HK-2 (cell line): ENCODE results near the gene ELMO2.

Source experiments
- DNase-seq: peaks from one replicate; pipeline ENCODE4 v3.0.0-alpha.2; 2018; ENCODE audit not compliant: unreplicated experiment

The ELMO2 gene

DNA sequence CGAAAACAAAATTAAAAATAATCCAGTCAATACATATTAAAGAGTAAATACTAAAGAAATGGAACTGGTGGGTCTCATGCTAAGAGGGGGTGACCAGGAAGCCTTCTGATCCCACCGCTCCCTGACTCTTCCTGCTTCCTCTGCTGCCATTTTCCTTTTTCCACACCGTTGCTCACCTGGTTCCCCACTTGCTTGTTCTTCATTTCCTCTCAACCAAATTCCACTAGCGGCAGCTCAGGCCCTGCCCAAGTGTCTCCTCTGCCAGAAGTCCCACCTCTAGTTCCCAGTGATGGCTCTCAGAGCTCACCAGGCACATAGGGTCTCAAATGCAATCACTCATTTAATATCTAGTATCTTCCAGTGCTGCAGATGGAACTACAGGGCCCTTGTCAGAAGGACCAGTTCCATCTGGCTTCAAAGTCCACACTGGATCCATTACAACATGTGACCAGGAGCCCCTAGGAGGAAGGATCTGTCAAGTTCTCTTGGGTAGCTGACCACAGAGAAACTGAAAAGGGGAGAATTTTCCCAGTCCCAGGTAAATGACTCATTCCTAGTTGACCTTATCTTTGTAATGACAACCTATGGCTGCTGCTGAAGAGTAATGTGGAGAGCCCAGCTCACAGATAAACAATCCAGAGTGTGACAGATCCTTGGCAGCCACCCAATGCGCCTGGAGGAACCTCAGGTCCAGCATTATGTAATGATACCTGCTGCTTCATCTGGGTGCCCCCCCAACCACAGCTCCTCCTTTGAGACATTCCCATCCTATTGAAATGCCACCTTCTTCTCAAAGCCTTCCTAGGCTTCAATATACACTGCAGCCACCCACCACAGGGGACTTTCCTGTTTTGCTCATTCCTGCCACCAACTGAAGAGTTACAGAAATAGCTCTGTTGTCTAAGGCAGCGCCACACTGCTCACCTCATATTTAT is 38.2 kb downstream of the ELMO2 start:
- peak; percentile 67 for DNase-seq

DNA sequence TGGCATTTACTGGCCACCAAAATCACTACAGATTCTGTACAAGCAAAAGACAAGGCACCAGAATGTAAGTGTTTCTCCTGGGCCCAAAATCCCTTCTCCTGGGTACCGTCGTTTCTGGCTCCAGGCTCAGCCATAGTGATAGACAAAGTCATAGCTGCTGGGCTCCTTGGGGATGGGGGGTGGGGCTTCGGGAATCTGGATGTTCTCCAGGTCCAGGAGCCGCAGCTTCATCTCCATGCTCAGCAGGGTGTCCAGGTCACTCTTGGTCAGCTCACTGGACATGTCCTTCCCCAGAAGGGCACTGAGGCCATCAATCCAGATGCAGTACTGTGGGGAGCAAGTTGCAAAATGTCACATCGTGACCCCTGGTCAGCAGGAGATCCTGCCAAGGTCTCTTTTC is 39.2 kb downstream of the ELMO2 start:
- no peak for DNase-seq

DNA sequence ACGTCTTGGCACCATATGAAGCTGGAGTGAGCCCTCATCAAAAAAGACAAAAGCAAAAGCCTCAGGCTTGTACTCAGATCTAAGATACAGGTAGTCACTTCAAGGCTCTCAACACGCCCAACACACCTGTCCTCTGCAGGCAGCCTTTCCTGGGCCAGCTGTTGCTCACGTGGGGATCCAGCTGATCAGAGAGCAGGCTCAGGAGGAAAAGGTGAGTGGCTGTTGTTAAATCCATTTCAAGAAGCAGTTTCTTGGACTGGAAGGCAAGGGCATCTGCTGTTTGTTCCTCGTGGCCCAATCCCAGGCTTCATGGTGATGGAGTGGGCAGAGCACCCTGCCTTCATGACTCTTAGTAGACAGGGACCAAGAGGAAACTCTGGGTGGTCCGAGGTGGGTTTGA is 39.6 kb downstream of the ELMO2 start:
- DNase-seq: no peak

DNA sequence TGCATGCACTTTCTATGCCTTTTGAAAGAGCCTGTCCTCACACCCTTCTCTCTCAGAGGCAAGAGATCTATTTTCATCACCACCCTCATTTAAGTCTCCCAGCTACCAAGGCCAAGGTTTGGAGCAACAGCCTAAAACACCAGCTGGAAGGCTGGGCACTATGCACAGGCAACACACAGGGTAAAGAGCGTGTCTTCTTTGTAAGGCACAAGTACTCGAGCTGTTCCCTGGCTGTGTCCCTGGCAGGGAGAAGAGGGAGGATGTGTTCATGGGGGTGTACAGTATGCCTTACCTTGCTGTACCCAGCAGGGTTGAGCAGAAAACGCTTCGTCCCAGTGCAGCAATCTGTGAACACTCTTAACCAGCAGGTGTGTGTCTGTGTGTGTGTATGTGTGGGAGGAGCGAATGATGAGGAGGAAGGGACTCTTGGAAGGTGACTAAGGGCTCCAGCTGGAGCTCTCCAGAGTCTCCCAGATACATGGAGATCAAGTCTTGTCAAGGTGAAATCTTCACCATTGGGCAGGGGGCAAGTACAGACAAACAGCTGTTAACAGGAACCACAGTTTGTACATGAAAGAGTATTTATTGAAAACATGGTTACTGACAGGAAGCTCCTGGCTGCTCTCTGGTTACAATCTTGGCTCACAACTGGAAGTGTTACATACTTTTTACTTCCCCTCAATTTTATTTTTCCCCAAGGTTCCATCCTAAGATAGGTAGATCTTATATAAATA is 40.8 kb downstream of the ELMO2 start:
- no peak for DNase-seq

DNA sequence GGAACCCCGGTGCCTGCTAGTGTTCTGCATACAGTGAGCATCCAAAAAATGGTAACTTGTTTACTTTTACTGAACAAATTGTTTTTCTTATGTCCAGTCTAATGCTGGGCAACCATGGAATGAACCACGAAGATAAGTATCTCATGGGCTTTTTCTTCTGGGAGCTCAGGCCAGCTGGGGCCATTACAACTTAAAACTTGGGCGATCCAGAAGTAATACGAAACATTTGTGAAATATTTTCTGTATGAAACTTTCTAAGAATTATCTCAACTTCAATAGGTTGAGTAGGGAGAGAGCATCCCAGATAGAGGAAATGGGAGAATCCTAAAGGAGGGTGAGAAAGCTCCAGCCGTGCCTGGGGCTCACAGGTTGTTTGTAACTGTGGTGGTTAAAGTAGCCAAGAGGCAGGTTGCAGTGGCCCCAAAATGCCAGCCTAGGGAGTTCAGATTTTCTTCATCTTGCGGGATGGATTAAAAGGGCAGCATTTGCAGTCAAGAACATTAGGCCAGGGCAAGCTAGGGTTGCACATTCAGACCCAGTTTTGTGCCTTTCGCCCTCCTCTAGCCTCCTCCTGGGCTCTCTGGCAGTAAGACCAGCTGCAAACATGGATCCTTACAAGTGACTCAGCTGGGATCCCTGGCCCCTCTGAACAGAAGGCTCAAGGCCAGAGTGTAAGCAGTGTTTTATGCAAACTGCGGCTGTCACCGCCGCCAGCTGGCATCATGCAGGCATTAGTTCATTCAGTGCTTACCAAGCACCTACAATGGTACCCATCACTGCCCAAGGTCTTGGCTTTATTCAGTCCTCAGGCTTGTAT is 41.5 kb downstream of the ELMO2 start:
- DNase-seq: no peak

DNA sequence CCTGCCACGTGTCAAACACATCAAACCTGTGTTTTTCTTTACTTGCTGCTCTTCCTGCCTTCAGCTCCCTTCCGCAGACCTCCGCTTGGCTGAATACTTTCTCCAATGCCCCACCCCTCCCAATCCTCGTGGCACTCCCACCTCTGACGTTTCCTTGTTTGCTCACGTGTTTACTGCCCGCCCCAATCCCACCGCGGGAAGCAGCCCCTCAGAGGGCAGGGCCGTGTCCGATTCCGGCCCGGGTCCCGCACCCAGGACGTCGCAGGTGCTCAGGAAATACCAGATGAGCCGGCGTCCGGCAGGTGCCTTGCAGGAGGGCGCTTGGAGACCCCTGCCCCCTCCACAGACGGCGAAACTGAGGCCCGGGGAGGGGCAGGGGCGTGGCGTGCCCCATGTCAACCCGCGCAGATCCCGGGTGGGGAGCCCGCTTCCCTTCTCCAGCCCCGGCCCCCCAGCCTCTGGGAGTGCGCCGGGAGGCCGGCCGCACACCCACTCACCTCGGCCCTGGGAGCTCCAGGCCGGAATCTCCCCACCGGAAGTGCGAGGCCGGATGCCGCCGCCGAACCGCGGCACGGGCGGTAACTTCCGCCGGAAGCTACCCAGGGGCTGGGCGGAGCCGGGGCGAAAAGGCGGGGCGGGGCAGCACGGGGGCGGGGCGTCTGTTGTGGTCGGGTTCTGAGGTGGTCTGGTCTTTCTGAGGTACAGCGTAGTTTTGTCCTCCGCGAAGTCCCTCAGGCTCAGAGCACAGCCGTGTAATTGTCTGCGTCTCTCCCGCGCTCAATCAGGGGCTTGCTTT is 42.3 kb downstream of the ELMO2 start:
- peak; percentile 90 for DNase-seq

DNA sequence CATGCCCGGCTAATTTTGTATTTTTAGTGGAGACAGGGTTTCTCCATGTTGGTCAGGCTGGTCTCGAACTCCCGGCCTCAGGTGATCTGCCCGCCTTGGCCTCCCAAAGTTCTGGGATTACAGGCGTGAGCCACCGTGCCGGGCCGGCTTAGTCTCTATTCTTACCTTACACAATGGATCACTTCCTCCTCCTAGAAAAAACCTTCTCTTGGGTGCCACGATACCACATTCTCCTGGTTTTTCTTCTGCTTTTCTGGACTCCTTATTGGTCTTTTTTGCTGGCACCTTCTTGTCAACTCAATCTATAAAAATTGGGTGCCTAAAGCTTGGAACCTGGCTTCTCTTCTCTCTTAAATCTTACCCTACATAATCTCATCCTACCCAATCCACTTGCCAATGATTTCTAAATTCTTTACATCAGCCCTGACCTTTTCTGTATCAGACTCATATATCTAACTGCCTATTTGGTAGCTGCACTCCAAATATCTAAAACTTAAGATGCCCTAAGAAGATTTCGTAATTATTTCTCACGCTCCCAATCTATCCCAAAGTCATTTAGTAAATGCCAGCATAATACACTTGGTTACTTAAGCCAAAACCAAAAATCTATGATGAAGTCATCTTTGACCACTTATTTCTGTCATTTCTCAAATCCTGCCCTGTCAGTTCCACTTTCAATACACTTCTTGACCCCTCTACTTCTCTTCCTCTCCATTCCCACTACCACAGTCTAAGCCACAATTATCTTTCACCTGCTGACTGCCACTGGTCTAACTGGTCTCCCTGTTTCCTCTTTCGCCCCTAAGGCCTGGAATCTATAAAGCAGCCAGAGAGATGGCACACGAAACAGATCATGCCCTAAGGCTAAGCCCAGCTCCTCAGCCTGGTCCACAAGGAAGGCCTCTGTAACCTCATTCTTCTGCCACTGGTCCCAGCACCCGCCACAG is 43.2 kb downstream of the ELMO2 start:
- no peak for DNase-seq

DNA sequence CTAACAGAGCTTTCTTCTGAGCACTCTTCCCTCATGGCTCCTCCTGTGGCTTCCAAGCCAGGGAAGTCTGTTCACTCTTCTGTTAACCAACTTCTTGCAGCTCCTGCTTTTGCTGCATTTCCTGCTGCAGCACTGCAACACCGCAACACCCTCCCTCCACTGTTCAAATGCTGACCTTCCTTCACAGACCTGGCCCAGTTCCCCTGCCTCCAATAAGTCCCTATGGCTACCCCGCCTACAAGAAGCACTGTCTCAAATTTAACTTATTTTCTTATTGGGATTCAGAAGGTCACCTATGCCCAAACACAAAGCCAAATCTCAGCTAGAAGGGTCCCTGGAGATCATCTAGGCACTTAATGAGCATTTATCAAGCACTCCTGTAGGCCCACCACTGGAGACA is 44.6 kb downstream of the ELMO2 start:
- no peak for DNase-seq

DNA sequence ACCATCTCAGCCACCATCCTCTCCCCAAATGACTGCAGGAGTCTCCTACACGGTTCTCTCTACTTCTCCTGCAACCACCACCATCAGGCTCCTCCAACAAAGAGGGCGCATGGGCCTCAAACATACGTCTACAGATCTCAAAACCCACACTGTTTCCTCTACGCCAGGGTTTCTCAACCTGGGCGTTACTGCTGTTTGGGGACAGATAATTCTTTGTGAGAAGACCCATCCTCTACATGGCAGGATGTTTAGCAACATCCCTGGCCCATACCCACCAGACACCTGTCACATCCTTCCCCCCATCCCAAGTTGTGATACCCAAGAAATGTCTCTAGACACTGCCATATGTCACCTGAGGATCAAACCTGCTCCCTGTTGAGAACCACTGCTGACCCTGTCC is 45.0 kb downstream of the ELMO2 start:
- no peak for DNase-seq

DNA sequence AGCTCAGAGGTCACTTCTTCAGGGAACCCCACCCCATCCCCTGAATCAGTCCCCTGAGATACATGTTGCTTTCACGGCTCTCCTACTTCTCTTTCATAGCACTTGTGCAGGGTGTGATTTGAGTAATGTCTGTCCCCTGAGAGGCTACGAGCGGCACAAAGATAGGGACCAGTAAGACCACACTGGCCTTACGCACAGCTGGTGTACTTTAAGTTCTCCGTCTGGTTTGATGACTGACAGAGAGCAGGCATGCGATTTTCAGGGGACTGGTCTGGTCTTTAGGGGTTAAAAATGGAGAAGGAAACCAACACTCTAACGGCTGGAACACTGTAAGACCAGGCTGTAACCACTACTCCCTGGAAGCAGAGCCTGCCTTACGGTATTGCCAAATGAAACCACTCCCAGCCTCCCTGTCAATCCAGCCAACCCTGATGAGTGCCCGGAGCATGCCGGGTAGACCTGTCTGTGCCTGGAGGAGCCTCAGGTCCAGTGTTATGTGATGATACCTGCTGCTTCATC is 47.1 kb downstream of the ELMO2 start:
- DNase-seq: no peak

DNA sequence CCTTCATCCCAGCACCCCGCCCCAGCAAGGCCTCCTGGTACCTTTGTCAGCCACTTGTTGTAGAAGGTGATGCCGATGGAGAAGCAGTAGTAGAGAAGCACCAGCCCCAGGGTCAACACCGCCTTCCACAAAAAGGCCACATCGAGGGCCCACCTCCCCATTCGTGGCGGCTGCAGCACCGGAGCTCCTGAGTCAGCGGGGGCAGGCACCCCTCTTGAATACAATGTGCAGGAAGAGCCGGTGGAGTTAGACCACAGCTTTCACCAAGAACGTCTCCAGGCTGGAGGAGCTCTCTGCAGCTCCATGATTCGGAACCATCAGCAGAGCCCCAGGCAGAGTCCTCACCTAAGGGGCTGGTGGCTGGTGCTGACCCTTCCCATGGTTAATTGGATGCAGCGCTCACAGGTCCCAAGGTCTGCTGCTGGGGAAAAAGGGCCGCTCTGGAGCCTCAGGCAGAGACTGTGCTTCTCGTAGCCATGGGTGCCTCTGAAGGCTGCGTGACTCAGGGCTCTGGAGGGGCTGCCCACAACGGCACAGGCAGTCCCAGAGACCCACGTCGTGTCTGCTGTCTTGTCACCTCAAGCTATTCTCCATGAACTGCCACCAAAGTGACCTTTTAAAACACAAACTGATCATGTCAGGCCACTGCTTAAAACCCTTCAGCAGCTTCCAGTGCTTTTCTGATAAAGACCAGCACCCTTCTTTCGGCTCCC is 47.9 kb downstream of the ELMO2 start:
- DNase-seq: no peak

DNA sequence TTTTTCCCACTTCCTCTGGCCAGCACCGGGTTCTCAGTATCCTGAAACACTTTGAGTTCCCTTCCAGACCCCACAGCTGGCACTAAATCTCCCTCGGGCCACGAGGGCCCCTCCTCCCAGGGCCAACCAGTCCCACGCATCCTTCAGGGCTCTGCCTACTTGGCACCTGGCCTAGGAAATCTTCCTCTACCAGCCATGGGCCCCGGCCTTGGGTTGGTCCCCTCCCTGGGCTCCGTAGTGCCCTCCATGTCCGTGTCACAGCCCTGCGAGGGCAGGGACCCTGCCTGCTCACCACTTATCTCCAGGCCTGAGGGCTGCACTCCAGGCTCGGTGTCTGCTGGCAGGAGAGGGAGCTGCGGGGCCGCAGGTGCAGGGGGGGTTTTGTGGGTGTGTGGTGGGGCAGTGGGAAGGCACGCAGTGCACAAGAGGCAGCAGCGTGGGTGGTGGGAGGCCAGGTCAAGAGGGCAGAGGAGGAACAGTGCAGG is 49.3 kb downstream of the ELMO2 start:
- no peak for DNase-seq

DNA sequence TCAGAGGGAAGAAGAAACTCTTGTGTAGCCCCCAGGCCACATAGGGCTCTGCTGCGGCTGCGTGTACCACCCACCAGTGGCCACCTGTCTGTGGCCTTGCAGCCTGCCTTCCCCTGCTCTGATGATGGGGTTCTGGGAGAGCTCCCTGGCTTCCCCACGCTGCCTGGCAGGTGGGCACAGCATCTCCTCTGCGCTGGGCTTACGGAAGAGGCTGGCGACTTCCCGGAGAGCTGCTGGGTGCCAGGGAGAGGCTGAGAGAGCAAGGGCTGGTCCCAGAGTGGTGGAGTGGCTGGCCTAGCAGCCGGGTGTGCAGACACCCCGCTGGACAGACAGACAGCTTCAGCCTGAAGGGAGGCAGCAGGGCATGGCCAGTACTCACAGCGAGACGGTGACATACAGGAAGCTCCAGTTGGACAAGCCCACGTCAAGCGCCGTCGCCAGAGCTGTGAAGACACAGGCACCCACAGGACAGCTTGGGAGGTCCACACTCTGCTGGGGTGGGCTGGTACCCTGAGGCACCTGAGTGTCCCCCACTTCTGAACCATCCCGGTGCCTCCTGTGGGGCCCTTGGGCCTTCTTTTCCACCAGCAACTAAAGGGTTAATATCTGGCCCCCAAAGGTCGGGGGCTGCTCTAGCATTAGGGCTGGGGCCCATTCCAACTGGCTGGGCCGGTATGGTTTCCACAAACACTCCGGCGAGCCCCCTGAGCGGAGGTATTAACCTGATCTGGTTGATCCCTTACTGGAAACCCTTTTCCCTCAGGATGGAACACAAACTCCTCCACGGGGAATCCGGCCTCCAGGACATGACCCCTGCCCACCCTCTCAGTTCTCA is 50.0 kb downstream of the ELMO2 start:
- no peak for DNase-seq

DNA sequence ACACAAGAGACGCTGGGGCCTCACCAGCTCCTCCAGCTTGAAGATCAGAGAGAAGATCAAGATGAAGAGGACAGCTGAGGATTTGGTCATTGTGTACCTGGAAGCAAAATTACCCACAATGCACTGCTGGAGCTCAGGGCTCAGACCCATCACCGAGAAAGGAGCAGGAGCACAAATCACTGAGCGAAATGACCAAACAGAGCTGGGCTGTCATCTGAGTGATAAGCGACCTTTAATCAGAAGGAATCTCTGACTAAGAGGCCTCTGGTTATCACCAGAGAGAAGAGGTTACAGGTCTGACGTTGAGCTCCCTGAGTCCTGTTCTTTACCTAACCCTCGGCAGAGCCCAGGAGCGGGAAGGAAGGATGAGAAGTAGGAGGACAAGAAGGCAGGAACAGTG is 50.6 kb downstream of the ELMO2 start:
- DNase-seq: no peak

DNA sequence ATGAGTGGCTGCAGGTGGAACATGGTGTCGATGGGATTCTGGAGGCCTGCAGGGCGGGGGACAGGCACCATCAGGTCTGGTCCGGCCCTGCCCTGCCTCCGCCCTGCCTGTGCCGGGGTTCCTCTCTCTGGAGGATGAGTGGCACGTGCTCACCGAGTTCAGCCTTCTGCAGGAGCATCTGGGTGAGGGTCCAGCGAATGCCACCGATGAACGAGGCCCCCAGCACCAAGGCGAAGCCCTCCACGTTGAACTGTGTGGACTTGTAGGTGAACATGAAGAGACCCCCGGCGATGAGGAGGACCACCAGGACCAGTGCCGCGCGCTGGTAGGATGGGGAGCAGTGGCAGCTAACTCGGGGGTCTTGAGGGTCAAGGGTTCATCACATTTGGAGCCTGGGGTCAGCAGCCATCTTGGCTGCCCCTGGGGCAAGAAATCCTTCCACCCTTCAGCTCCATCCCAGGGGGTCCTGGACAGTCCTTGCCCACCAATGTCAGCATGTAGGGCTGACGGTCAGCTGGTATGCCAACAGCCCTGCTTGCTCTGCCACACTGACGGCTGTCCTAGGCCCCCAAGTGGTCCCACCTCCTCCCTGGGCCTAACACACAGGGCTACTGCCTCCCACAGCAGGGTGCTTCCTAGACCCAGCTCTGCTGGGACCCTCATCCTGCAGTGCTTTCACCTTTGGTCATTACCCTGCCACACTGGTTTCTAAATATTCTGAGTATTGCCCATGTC is 51.3 kb downstream of the ELMO2 start:
- no peak for DNase-seq

DNA sequence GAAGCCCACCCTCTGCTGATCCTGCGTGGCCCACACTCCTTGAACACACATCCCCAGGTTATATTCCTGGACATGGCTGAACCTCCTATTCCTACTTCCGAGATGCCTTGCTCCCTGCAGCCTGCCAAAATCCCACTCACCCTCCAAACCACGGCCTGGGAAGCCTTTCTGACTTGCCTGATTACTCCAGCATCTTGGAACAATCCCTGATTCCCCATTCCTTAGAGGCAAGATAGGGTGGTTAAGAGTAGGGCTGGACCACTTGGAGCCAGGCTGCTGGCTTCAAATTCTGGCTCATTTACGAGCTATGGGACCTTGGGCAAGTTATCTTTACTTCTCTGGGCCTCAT is 52.2 kb downstream of the ELMO2 start:
- no peak for DNase-seq

DNA sequence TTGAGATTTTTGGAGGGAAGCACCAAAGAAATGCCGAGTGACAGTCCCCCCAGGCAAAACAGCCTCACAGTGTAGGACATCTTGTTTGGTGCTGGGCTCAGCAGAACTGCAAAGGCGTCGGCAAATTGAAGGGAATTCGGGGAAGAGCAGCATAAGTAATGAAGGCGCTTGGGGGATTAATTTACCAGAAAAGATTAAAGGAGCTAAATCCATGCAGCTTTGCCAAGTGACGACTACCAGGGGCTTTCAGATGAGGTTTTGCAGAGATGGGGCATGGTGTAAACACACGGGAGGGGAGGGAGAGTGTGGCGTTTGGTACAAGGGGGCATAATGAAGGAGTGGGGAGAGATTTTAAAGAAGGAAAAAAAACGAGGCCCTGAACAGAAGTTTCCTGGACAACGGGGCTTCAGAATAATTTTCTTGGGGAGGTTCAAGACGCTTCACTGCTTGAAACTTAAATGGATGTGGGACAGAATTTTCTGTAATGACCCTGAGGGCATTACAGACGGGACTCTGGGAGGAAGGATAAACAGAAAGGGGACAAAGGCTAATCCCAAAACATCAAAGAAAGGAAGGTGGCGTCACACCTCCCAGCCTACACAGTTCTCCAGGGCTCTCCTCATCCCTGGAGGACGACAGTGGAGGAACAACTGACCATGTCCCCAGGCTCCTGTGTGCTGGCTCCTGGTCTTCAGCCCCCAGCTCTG is 52.8 kb downstream of the ELMO2 start:
- DNase-seq: no peak
